Skin epidermis (tissue), 12 donors: ENCODE measurements around the gene SAT1.

Experiments used
- H3K27ac ChIP-seq, 21 experiments: fragments of 200-600 bp; sonication (generic) in 11 of 21; one replicate each; pipeline ENCODE4 v1.5.0; 2020; ENCODE audit warnings: mild to moderate bottlenecking in 3 of 21, inconsistent platforms in 2 of 21, moderate library complexity in 2 of 21
- H3K4me3 ChIP-seq, 7 experiments: fragments of 200-600 bp; sonication (generic) in 2 of 7; one replicate each; pipeline ENCODE4 v1.5.0; 2020; ENCODE audit warnings: inconsistent platforms in 2 of 7, mild to moderate bottlenecking in 2 of 7, moderate library complexity in 1 of 7

The SAT1 gene

GRCh38 chrX:23782863-23783588 is at the start of gene SAT1:
TSS of gene SAT1 (plus strand) at chrX:23783173. CDS start at chrX:23783352, 179 bp downstream.
- Histone ChIP-seq H3K4me3 (peak within 1 kb of the TSS; percentile 47 to 69 (median 55)), H3K27ac (peak within 1 kb of the TSS; percentile 67 to 95 (median 86))

DNA sequence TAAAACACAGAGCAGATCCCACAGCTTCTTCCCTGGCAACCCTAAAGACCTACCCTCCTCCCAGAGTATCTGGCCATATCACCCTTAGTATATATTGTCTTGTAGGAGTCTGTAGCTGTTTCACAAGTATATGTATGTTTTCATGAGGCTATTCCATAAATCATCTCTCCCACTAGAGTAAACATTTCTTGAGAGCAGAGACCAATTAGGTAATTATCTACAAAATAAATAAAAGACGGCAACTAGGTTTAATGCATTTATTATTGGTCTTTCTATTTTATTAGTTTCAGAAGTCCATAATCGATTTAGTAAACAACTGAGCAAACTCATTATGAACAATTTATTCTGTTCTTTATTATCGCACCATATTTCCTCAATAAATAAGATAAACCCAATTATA is 46.9 kb upstream of the SAT1 start:
- H3K4me3 ChIP-seq = no peak overlapping the region
- H3K27ac ChIP-seq = no peak overlapping the region

- Histone ChIP-seq H3K27ac (no peak overlapping the region), H3K4me3 (no peak overlapping the region)
Observed at GRCh38 chrX:23737413-23737812, 45.6 kb upstream of the SAT1 start.

DNA sequence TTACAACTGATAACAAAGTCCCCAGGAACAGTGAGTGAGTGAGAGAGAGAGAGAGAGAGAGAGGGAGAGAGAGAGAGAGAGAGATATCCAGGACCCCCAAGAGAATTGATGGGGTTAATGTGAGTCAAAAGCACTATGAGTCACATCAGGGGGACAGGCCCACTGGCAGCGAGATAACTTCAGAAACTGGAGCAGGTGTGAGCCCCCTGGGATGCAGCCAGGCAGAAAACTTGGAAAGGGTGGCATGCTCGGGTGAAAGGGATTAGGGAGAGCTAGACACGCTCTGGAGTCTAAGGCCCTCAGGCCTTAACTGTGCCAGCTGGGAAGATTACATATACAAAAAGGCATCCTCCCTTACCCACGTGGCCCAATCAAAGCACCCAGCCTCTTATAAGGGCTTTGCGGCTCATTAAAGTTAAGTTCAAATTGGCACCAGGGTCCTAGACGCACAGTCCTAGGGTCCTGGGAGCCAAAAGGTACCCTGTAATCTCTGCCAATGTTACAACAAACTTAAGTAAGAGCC is 40.7 kb upstream of the SAT1 start:
- Histone ChIP-seq H3K4me3 (peak overlapping the region; percentile 53 to 73 (median 62)), H3K27ac (peak overlapping the region in 20 of 21 experiments; percentile 68 to 93 (median 88))

- Histone ChIP-seq H3K4me3 (peak within 1 kb of the TSS; percentile 53 to 73 (median 62)), H3K27ac (peak within 1 kb of the TSS; percentile 59 to 93 (median 87))
Observed at GRCh38 chrX:23742697-23743622, 40.0 kb upstream of the SAT1 start, which contains the start of gene ACOT9. TSS of gene ACOT9 (minus strand) at chrX:23743276. CDS start at chrX:23743144, 132 bp downstream.

DNA sequence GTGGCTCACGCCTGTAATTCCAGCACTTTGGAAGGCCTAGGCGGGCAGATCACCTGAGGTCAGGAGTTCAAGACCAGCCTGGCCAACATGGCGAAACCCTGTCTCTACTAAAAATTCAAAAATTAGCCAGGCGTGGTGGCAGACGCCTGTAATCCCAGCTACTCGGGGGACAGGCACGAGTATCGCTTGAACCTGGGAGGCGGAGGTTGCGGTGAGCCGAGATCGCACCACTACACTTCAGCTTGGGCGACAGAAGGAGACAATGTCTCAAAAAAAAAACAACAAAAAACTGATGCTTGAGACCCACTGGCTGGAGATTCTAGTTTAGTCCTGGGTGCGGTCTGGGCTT is 39.4 kb upstream of the SAT1 start:
- Histone ChIP-seq H3K4me3 (peak overlapping the region; percentile 53 to 73 (median 62)), H3K27ac (peak overlapping the region in 18 of 21 experiments; percentile 25 to 93 (median 86))

DNA sequence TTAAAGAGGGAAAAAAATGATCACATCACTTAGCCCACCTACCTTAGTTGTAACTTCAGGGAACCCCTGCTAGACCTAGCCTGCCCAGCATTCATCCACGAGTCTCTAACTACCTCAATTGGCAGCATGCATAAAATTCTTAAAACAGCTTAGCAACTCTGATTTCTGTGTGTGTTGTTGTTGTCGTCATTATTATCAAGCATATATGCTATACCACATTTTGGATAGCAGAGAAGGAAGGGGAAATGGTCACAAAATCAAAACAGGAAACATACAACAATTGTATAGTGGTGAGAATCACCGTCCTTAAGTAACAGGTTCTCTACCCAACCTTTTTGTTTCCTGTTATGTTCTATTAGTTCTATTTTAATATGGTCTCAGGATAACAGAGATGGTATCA is 37.2 kb upstream of the SAT1 start:
- no peak overlapping the region for H3K4me3 ChIP-seq
- no peak overlapping the region for H3K27ac ChIP-seq

DNA sequence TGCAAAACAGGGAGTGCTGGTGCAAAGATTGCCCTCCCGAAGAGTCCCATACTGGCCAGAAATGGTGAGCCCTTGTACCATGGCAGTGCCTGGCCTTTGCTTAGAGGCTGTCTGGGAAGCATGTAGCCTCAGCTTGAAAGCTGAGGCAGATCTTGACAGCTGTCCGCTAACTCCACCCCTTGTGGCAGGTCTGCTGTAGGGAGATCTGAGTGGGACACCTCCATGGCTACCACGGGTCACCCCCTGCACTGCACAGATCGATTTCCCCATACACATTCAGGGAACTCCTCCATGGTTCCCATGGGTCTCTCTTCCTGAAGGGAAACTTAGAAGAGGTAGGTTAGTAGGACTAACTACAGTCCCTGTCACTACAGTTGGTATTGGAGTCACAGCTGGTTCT is 33.8 kb upstream of the SAT1 start:
- Histone ChIP-seq H3K4me3 (no peak overlapping the region), H3K27ac (no peak overlapping the region)

GRCh38 chrX:23749576-23749975 is 33.4 kb upstream of the SAT1 start:
- Histone ChIP-seq H3K4me3 (no peak overlapping the region), H3K27ac (no peak overlapping the region)

DNA sequence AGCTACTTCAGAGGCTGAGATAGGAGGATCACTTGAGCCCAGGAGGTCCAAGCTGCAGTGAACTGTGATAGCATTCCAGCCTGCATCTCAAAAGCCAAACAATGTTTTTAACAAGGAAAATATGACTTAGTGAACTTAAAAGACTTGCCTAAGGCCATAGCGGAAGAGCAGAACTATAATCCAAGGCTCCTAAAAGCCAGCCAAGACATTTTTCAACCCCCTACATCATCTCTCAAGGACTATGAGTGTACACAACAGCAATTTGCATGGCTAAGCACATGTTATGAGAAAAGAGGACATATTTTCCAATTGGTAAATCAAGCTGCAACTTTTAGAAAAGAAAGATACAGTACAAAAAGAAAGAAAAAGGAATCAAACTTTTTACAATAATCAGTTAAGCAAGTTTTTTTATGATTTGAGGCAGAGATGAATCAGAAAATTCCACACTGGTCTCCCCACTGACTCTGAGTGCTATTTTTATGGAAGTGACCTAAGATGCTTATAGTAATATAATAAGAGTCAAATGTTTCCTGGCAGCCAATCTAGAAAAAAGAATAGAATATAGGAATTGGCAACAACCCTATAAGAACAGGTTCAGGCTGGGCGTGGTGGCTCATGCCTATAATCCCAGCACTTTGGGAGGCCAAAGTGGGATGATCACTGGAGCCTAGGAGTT is 30.1 kb upstream of the SAT1 start:
- Histone ChIP-seq H3K27ac (no peak overlapping the region), H3K4me3 (no peak overlapping the region)

DNA sequence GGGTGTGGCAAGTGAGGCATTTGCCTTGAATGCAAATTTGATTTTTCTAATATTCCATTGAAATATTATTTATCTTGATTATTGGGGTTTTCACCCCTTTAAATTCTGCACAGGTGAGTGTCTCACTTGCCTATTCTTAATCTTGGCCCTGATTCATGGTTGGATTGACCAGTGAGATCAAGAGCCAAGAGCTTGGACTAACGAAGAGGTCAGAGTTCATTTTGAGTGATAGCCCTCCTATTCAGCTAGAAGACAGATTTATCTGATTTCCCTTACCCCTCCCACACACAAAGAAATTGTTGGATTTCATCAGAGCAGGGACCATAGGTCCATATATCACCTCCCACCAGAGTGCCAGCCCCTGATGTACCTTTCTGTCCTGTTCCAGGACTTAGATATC is 28.3 kb upstream of the SAT1 start:
- no peak overlapping the region for H3K4me3 ChIP-seq
- H3K27ac ChIP-seq = no peak overlapping the region

GRCh38 chrX:23756165-23756564 is 26.8 kb upstream of the SAT1 start:
- no peak overlapping the region for H3K4me3 ChIP-seq
- no peak overlapping the region for H3K27ac ChIP-seq

DNA sequence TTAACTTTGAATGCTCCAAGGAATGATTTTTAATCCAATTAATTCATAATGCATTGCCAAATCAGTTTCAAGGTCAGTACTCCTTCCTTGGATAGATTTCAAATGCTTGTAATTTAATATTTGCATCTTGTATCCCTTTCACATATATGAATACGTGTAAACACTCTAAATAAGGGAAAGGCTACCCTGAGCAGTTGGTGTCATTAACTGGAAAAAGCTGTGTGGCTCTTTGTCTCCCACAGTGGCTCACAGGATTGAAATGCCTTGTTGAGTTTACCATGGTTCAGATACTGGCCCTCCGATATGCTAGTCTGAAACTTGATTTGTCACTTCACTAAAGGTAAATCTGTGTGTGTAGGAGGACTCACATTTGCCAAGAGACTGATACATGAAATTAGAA is 23.2 kb upstream of the SAT1 start:
- H3K4me3 ChIP-seq = no peak overlapping the region
- H3K27ac ChIP-seq = no peak overlapping the region

DNA sequence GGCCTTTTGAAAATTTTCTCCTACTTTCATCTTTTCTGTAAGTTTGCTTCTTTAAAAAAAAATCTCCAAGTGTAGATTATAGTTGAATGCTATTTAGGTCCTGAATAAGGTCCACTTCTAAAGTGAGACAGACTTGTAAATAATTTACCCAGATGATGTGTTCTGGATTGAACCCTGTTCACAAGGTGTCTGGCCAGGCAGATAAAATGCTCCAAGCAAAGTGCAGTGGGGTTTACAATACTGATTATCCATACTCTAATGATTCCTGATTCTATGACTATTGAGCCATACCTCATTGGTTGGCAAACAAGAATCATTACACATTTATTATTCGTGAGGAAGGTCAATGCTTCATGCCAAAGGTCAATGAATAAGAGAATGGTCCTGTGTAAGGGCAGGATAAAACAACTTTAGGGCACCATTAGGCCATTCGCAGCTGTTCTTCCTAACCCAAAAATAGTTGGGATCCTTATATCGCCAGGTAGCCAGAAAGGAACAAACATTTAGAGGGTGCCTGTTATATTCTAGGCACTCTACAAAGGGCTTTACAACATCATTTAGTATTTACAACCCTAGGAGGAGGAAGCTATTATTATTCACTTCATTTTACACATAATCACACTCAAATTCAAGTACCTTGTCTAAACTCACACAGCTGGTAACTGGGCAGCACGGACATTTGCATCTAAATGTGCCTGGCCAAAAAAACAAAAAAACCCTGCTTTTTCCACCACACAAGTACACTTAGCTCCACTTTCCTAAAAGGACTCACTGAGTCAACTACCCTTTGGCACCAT is 18.6 kb upstream of the SAT1 start:
- Histone ChIP-seq H3K4me3 (no peak overlapping the region), H3K27ac (no peak overlapping the region)

DNA sequence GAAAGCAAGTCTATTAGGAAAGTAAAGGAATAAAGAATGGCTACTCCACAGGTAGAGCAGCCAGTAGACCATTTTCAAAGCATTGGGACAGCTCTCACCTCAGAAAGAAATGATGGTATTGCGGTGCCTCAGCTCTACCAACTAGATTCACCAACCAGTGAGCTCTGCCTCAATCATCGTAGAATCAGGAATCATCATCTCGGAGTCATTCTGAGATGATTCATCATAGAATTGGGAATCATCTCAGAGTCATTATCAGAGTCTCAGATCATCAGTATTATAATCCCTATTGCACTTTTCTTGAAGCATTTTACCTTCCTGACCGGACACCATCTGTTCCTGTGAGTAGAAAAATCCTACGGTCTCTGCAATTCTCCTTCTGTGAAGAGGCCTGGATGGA is 17.5 kb upstream of the SAT1 start:
- H3K27ac ChIP-seq = no peak overlapping the region
- H3K4me3 ChIP-seq = no peak overlapping the region

GRCh38 chrX:23765868-23766267 is 17.1 kb upstream of the SAT1 start:
- H3K27ac ChIP-seq = no peak overlapping the region
- H3K4me3 ChIP-seq = no peak overlapping the region

DNA sequence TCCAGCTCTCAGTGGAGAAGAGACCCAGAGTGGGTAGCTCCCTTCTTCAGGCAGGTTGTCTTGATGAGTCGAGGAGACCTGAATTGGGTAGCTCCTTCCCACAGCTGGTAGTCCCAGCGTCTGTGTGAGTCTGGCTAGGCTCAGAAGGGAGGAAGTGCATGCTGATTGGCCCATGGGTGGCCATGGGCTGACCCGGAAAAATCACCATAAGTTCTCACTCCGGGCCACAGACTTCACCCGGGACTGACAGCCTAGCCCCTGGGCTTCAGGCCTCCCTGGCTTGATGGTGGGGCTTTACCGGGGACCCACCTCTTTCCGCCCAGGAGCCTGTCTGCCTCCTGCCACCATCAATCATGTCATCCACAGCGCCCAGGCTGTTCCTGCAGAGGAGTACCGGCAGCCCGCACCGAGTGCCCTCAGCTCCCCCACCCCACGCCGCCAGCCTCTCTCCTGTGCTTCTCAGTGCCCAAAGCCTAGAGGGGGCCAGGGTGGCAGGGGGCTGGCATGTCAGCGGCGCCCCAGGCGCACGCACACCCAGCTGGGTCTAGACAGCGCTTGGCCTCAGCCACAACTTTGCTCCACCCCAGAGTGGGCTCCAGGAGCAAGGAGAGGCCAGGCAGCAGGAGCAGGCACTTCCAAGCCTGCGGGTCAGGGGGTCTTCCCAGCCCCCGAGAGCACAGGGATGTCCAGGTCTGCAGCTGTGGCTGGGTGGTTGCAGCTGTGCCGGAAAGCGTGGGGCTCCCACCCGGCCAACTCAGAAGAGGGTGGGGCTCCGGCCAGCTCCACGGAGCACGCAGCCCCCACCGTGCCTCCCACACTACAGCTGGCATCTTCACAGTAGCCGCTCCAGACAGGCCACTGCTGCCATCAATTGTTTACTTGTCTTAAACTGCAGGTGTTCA is 16.1 kb upstream of the SAT1 start:
- H3K27ac ChIP-seq = peak overlapping the region in 7 of 21 experiments; percentile 16 to 82 (median 40)
- H3K4me3 ChIP-seq = peak overlapping the region in 3 of 7 experiments; percentile 12 to 27 (median 22)

DNA sequence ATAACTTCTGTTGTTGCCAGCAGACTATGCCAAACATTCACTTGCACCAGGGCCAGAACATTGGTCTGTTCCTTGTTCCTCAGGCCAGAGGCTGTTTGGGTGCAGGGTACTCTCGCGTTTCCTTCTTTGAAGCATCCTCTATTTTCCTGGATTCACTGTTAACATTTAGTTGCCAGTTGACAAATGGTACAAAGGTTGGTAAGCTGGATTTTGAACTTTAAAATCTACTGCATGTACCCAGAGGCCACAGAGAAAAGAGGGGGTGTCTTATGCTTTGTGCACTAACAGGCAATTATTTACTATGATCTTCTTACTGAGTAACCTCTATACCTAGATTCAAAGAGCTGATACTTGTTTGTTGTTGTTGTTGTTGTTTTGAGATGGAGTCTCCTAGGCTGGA is 12.8 kb upstream of the SAT1 start:
- H3K27ac ChIP-seq = no peak overlapping the region
- H3K4me3 ChIP-seq = no peak overlapping the region
